Breast epithelium (tissue), 4 donors: ENCODE results near the gene SLC44A1. TPM values are rescaled to one million over a fixed set of nuclear protein-coding genes. Genes with fewer than 3 reads are reported as not detected.

Source experiments
- DNase-seq, 2 donors: peaks; one replicate each; pipeline ENCODE4 v3.0.0-alpha.2; 2019; ENCODE audit warnings: low spot score in 2 of 2
- H3K27ac ChIP-seq, 2 donors: fragments of 200-600 bp; sonication (generic) in 1 of 2; one replicate each; pipeline ENCODE4 v1.5.1; 2016 to 2019; ENCODE audit warnings: mild to moderate bottlenecking in 1 of 2
- H3K27me3 ChIP-seq, 2 donors: fragments of 200-600 bp; sonication (generic) in 1 of 2; one replicate each; pipeline versions ENCODE4 v1.5.1 to v1.6.0; 2017 to 2019; ENCODE audit warnings: control low read depth in 1 of 2, mild to moderate bottlenecking in 1 of 2
- H3K36me3 ChIP-seq: fragments of 200-600 bp; one replicate; pipeline ENCODE4 v1.5.1; 2019
- H3K4me1 ChIP-seq, 2 donors: fragments of 200-600 bp; sonication (generic); one replicate each; pipeline ENCODE4 v1.5.1; 2016 to 2019; ENCODE audit warnings: control low read depth in 1 of 2
- H3K4me3 ChIP-seq, 3 donors: fragments of 200-600 bp; sonication (generic); 1 replicate in 2 of 3; 2 replicates in 1 of 3; pipeline ENCODE4 v1.5.1; 2016 to 2019; ENCODE audit warnings: mild to moderate bottlenecking in 3 of 3, moderate library complexity in 2 of 3
- H3K9me3 ChIP-seq, 2 donors: fragments of 200-600 bp; sonication (generic) in 1 of 2; one replicate each; pipeline ENCODE4 v1.5.1; 2016 to 2019; ENCODE audit warnings: control low read depth in 1 of 2
- CTCF ChIP-seq, 3 donors: fragments of 450-650 bp; IDR thresholded peaks; one replicate each; pipeline ENCODE4 v1.5.1; 2016 to 2017; ENCODE audit warnings: antibody characterized with exemption in 3 of 3, mild to moderate bottlenecking in 3 of 3, moderate library complexity in 3 of 3
- POLR2A ChIP-seq: fragments of 450-650 bp; IDR thresholded peaks from one replicate; pipeline ENCODE4 v1.6.1; 2016; ENCODE audit warnings: antibody characterized with exemption, mild to moderate bottlenecking, moderate library complexity
- POLR2AphosphoS5 ChIP-seq, 3 donors: sonication (generic); formaldehyde crosslinking; IDR thresholded peaks; one replicate each; pipeline ENCODE4 v1.6.1; 2017; ENCODE audit warnings: antibody characterized with exemption in 3 of 3
- intact Hi-C: fragments of 100-400 bp; cut with DNase I; formaldehyde crosslinking; loops from one replicate; pipeline ENCODE4 v1.15.1; 2023; ENCODE audit warnings: low total_unique reads
- total RNA-seq, 3 donors: library from RNA; depleted of rRNA; stranded (reverse); fragments of >200 nt; gene quantifications; one replicate each; pipeline ENCODE4 v1.1.0, GENCODE V29; 2016

The SLC44A1 gene
- total RNA-seq, 3 donors from 2014 or later, result 53.7 to 62.6 (median 61.1) TPM

GRCh38 chr9:105376893-105377292 is 132.4 kb downstream of the SLC44A1 start:
- TF ChIP-seq CTCF (IDR thresholded peaks at IDR 0.05) (no peak), POLR2A (no peak), POLR2AphosphoS5 (IDR thresholded peaks at IDR 0.05) (no peak)
- no peaks in the 10 kb centered on the region for H3K36me3 ChIP-seq
- no peak overlapping the region for H3K4me3 ChIP-seq
- H3K27ac ChIP-seq, result no peak overlapping the region
- no peaks in the 10 kb centered on the region for H3K4me1 ChIP-seq
- H3K27me3 ChIP-seq, result no peaks in the 10 kb centered on the region
- intact Hi-C loops, result no loop called here
- no peak for DNase-seq
- H3K9me3 ChIP-seq, result no peaks in the 10 kb centered on the region

- no peaks in the 10 kb centered on the region for H3K9me3 ChIP-seq
- TF ChIP-seq POLR2AphosphoS5 (IDR thresholded peaks at IDR 0.05), result peak in 2 of 3 donors; percentile 15 to 49
- no peak for TF ChIP-seq POLR2A
- peak in 1 of 2 donors; percentile 38 for DNase-seq
- H3K4me1 ChIP-seq, result no peaks in the 10 kb centered on the region
- no peaks in the 10 kb centered on the region for H3K36me3 ChIP-seq
- no peaks in the 10 kb centered on the region for H3K27me3 ChIP-seq
- intact Hi-C loops, result no loop called here
- peak overlapping the region; percentile 7 to 64 (median 41) for H3K4me3 ChIP-seq
- H3K27ac ChIP-seq, result peak overlapping the region; percentile 58 to 76
These were observed 141.0 kb downstream of the SLC44A1 start for GRCh38 chr9:105385381-105385985.

GRCh38 chr9:105389796-105390195 is 145.3 kb downstream of the SLC44A1 start:
- intact Hi-C loops, result no loop called here
- no peak for DNase-seq
- Histone ChIP-seq H3K9me3 (no peaks in the 10 kb centered on the region), H3K36me3 (no peaks in the 10 kb centered on the region), H3K4me1 (no peaks in the 10 kb centered on the region), H3K27me3 (no peaks in the 10 kb centered on the region), H3K27ac (no peak overlapping the region), H3K4me3 (no peak overlapping the region)
- TF ChIP-seq CTCF (IDR thresholded peaks at IDR 0.05) (no peak), POLR2AphosphoS5 (IDR thresholded peaks at IDR 0.05) (no peak), POLR2A (no peak)

GRCh38 chr9:105390871-105391270 is 146.4 kb downstream of the SLC44A1 start:
- no peak overlapping the region for H3K27ac ChIP-seq
- intact Hi-C loops, result no loop called here
- H3K4me3 ChIP-seq, result no peak overlapping the region
- TF ChIP-seq POLR2A (no peak), CTCF (IDR thresholded peaks at IDR 0.05) (no peak), POLR2AphosphoS5 (IDR thresholded peaks at IDR 0.05) (no peak)
- no peak for DNase-seq
- H3K4me1 ChIP-seq, result no peaks in the 10 kb centered on the region
- H3K27me3 ChIP-seq, result no peaks in the 10 kb centered on the region
- no peaks in the 10 kb centered on the region for H3K36me3 ChIP-seq
- no peaks in the 10 kb centered on the region for H3K9me3 ChIP-seq

- no peak overlapping the region for H3K27ac ChIP-seq
- H3K36me3 ChIP-seq, result no peaks in the 10 kb centered on the region
- TF ChIP-seq POLR2AphosphoS5 (IDR thresholded peaks at IDR 0.05) (no peak), POLR2A (no peak), CTCF (IDR thresholded peaks at IDR 0.05) (no peak)
- H3K4me1 ChIP-seq, result no peaks in the 10 kb centered on the region
- no peaks in the 10 kb centered on the region for H3K9me3 ChIP-seq
- H3K4me3 ChIP-seq, result no peak overlapping the region
- no peaks in the 10 kb centered on the region for H3K27me3 ChIP-seq
- intact Hi-C loops, result no loop called here
- DNase-seq, result no peak
These were observed 146.8 kb downstream of the SLC44A1 start for GRCh38 chr9:105391288-105391687.
